HG03469 (cell line): ENCODE results near the gene FITM1.

Experiments used
- ATAC-seq: cut with Tn5 transposase; IDR thresholded peaks from one replicate; pipeline ENCODE4 v1.9.1; 2021; ENCODE audit warnings: mild to moderate bottlenecking, moderate library complexity, moderate number of reproducible peaks; ENCODE audit not compliant: unreplicated experiment

FITM1 gene

GRCh38 chr14:24138396-24139271, 8.2 kb downstream of the FITM1 start:
- ATAC-seq: no peak

- no peak for ATAC-seq
Measured at GRCh38 chr14:24139272-24139934, 8.9 kb downstream of the FITM1 start.

GRCh38 chr14:24141097-24141880, 10.8 kb downstream of the FITM1 start, which contains the start of gene EMC9:
Gene EMC9, minus strand, starts transcription at chr14:24141591. Its CDS starts 287 bp downstream, at chr14:24141304.
- peak; percentile 71 for ATAC-seq

- ATAC-seq: no peak
Measured at GRCh38 chr14:24143511-24143910, 13.1 kb downstream of the FITM1 start.

GRCh38 chr14:24144451-24144850, 14.0 kb downstream of the FITM1 start:
- ATAC-seq: no peak

- ATAC-seq: no peak
Measured at GRCh38 chr14:24145219-24145618, 14.8 kb downstream of the FITM1 start.

- ATAC-seq: no peak
Measured at GRCh38 chr14:24145690-24146452, 15.4 kb downstream of the FITM1 start.

- peak; percentile 42 for ATAC-seq
Measured at GRCh38 chr14:24146453-24146977, 16.1 kb downstream of the FITM1 start, which contains the start of gene PSME2. Gene PSME2, minus strand, starts transcription at chr14:24146610. Its CDS starts 29 bp downstream, at chr14:24146581.

GRCh38 chr14:24146978-24147760, 16.7 kb downstream of the FITM1 start, which contains the start of gene RNF31:
Gene RNF31, plus strand, starts transcription at chr14:24147498. Its CDS starts 201 bp downstream, at chr14:24147699.
- ATAC-seq: peak; percentile 70

- ATAC-seq: no peak
Measured at GRCh38 chr14:24147761-24148428, 17.4 kb downstream of the FITM1 start.

GRCh38 chr14:24149302-24149969, 19.0 kb downstream of the FITM1 start:
- no peak for ATAC-seq

GRCh38 chr14:24150061-24150460, 19.6 kb downstream of the FITM1 start:
- no peak for ATAC-seq

GRCh38 chr14:24150567-24150966, 20.1 kb downstream of the FITM1 start:
- no peak for ATAC-seq

- ATAC-seq: no peak
Measured at GRCh38 chr14:24150993-24151392, 20.5 kb downstream of the FITM1 start.

GRCh38 chr14:24151404-24152080, 21.1 kb downstream of the FITM1 start:
- no peak for ATAC-seq

- no peak for ATAC-seq
Measured at GRCh38 chr14:24155100-24155499, 24.6 kb downstream of the FITM1 start.

GRCh38 chr14:24156840-24157239, 26.4 kb downstream of the FITM1 start:
- ATAC-seq: no peak

GRCh38 chr14:24157331-24157730, 26.9 kb downstream of the FITM1 start:
- no peak for ATAC-seq
